VCaP (cell line): Measurements from ENCODE around the gene PRR35.

Experiments
- H3K27ac ChIP-seq: fragments of 450-650 bp; 2 replicates; pipeline ENCODE4 v1.5.1; 2017
- TF ChIP-seq, protein P1 (sequence below): fragments of 450-650 bp; conservative IDR thresholded peaks from 2 replicates; pipeline ENCODE4 v1.5.1; 2017; ENCODE audit warnings: mild to moderate bottlenecking, moderate library complexity

Gene PRR35

DNA sequence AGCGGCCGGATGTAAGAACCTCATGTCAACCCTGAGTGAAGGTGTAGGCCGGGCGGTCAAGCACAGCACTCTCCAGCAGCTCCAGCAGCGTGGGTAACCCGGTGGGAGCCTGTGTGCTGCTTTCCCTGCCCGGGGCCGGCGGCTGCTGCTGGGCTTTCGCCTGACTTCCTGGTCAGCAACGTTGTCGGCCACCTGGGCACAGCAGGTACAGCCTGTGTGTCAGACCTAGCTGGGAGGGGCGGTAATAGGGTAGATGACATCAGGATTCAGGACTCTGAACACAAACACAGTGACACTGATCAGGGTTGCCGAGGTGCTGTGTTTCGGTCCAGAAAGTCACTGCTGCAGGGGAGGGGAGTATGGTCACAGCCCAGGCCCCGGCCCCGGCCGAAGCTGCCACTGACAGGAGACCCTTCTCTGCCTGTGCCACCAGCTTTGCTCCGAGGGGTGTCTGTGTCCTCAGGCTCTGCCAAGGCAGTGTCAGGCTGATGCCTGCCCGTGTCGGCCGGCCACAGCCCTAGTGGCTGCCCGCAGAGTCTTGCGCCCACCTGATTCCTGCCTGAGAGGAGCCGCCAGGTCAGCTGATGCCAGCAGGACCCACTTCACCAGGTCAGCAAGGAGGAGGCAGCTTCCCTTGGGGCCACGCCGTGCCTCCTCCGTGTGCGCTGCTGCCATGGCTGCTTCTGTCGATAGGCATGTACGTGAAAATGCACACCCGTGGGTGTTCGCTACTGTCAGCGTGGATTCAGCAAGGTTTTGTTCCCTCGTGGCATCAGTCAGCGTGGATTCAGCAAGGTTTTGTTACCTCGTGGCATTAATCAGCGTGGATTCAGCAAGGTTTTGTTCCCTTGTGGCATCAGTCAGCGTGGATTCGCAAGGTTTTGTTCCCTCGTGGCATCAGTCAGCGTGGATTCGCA lies 38.9 kb downstream of the PRR35 start:
- TF ChIP-seq, protein P1, sequence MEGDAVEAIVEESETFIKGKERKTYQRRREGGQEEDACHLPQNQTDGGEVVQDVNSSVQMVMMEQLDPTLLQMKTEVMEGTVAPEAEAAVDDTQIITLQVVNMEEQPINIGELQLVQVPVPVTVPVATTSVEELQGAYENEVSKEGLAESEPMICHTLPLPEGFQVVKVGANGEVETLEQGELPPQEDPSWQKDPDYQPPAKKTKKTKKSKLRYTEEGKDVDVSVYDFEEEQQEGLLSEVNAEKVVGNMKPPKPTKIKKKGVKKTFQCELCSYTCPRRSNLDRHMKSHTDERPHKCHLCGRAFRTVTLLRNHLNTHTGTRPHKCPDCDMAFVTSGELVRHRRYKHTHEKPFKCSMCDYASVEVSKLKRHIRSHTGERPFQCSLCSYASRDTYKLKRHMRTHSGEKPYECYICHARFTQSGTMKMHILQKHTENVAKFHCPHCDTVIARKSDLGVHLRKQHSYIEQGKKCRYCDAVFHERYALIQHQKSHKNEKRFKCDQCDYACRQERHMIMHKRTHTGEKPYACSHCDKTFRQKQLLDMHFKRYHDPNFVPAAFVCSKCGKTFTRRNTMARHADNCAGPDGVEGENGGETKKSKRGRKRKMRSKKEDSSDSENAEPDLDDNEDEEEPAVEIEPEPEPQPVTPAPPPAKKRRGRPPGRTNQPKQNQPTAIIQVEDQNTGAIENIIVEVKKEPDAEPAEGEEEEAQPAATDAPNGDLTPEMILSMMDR, result no peak
- H3K27ac ChIP-seq, result no peak overlapping the region

DNA sequence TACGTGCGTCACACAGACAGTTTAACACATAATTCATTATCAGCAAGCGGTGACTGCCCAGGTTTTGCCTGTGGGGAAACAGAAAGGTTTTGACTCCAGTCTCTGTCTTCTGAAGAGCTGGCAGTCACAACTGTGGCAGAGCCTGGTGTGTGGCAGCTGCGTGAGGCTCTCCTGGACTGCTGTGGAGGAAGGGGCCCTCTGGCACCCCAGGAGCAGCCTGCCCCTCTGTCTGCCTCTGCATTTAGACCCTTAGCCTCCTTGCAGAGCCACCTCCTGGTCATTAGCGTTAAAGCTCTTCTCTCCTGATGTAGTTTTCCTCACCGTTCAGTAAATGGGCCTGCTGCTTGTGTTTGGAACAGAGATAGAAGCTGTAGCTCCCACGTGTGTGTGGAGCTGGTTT lies 40.6 kb downstream of the PRR35 start:
- H3K27ac ChIP-seq, result no peak overlapping the region
- TF ChIP-seq, protein P1, result peak; percentile 48

DNA sequence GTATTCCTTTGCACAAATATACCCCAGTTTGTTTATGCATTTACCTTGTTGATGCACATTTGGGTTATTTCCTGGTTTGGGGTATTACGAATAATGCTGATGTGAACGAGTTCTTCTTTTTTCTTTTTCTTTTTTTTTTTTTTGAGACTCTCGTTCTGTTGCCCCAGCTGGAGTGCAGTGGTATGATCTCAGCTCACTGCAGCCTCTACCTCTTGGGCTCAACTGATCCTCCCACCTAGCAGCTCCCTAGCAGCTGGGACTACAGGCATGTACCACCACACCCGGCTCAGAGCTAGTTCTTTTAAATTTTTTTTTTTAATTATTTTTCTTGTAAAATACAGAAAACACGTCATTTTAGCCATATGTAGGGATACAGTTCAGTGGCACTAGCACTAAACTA lies 43.7 kb downstream of the PRR35 start:
- no peak overlapping the region for H3K27ac ChIP-seq
- TF ChIP-seq, protein P1, result no peak

DNA sequence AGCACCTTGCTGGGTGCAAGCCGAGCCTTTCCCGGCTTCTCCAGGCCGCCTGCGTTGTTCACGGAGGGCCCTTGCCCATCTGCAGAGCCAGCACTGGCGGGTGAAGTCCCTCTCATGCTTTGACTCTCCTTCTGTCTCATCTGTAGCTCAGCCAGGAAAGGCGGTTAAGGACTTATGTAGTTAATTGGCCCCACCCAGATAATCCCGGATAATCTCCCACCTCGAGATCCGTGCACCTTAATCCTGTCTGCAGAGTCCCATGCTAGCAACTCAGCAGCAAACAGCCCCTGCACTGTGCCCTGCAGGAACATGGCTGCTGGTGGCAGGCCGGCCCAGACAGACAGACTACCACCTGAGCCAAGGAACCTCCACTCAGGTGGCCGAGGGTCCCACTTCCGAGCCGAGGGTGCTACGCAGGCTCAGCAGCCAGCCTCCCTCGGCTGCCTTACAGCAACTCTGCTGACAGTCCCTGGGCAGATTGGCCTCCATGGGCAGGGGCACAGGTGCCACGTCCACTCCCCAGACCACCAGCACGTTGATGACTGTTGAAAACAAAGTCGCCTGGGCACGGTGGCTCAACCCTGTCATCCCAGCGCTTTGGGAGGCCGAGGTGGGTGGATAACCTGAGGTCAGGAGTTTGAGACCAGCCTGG lies 46.6 kb downstream of the PRR35 start:
- TF ChIP-seq, protein P1, result no peak

DNA sequence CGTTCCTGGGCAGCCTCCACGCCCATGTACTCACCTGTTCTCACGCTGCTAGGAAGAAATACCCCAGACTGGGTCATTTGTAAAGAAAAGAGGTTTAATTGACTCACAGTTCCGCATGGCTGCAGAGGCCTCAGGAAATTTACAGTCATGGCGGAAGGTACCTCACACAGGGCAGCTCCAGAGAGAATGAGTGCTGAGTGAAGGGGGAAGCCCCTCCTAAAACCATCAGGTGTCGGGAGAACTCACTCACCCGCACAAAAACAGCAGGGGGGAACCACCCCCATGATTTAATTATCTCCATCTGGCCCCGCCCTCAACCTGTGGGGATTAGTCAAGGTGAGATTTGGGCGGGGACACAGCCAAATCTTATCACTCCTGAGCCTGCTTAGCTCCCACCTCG lies 47.8 kb downstream of the PRR35 start:
- TF ChIP-seq, protein P1, result no peak
- H3K27ac ChIP-seq, result no peak overlapping the region

More for the DNA sequence above, 46.6 kb downstream of the PRR35 start:
- H3K27ac ChIP-seq, result no peak overlapping the region

DNA sequence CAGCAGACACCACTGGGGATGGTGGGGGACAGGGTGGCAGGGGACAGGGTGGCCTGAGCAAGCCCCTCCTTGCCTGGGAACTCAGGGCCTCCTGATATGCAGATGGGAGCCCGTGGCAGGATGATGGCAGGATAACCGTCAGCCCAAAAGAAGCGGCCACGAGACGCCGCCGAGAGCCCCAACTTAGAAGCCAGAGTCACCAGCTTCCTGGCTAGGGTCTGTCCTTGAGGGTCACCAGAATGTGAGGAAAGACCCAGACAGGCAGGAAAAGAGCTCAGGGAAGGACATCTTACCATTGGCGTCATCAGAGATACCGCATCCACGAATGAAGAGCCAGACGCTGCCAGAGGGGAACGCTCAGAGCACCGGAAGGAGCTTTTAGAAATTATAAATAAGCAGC lies 49.1 kb downstream of the PRR35 start:
- H3K27ac ChIP-seq, result no peak overlapping the region
- TF ChIP-seq, protein P1, result no peak

DNA sequence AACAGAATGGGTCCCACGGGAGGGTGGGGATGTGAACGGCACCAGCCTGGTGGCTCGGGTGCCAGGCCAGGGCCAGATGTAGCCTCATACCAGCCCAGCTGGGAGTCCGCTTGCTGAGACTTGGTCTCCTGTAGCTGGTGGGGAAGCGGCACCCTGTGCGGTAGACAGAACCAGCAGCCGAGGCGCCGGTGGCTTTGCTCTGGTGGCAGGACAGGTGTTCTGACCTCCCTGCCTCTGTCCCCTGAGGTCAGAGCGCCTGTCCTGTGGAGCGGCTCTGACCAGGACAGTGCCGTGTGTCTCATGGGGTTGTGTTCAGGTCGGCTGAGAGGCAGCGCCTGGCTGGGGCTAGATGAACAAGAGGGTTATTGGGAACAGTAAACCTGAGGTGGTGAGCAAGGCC lies 49.8 kb downstream of the PRR35 start:
- no peak overlapping the region for H3K27ac ChIP-seq
- TF ChIP-seq, protein P1, result no peak
